Mammary epithelial cell (primary cell): ENCODE measurements around the gene CASR.

Source experiments
- EZH2 ChIP-seq: IDR thresholded peaks from 2 replicates; pipeline ENCODE4 v1.6.1; 2012; ENCODE audit warnings: low read length, inconsistent platforms, borderline replicate concordance
- TF ChIP-seq, protein P1 (sequence below), 2 donors: IDR thresholded peaks in 1 of 2; conservative IDR thresholded peaks in 1 of 2; 2 replicates each; pipeline ENCODE4 v1.5.1; 2011 to 2012; ENCODE audit warnings: inconsistent platforms in 2 of 2, low read length in 2 of 2, mild to moderate bottlenecking in 2 of 2, control low read depth in 1 of 2, low read depth in 1 of 2; ENCODE audit not compliant: insufficient read depth in 1 of 2; ENCODE audit errors: extremely low read depth in 1 of 2

DNA sequence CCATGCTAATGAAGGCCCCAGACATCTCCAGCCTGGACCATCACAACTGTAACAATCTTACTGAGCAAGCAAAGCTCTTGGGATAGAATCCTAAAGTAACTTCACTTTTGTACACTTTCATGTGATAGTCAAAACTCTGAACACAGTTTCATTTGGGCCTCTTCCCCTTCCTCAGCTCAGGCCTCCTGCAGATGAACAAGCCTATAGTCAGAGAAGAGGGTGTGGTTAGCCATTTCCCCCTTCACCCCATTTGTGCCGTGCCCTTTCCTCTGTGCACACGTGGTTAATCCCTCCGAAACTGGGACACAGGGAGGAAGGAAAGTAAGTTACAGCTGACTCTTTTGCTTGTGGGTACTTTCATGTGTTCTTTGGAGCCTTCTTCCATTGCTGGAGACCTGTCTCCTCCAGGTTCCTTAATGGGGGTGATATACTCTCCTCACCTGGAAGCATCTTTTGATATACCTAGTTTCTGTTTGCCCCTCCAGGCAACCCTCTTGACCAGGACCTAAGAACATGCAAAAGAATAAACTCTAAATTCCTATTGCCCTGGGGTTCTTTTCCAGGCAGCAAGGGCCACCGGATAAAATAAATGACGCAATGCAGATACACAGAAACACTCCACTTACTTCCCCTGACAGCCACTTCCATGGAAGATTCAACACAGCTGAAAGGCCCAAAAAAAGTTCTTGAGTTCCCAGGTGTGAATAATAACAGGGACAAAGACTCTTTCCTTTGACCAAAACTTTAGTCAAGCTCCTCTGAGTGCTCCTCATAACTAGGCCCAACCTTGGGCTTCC, 112.0 kb downstream of the CASR start:
- TF ChIP-seq EZH2 = no peak
- TF ChIP-seq, protein P1, sequence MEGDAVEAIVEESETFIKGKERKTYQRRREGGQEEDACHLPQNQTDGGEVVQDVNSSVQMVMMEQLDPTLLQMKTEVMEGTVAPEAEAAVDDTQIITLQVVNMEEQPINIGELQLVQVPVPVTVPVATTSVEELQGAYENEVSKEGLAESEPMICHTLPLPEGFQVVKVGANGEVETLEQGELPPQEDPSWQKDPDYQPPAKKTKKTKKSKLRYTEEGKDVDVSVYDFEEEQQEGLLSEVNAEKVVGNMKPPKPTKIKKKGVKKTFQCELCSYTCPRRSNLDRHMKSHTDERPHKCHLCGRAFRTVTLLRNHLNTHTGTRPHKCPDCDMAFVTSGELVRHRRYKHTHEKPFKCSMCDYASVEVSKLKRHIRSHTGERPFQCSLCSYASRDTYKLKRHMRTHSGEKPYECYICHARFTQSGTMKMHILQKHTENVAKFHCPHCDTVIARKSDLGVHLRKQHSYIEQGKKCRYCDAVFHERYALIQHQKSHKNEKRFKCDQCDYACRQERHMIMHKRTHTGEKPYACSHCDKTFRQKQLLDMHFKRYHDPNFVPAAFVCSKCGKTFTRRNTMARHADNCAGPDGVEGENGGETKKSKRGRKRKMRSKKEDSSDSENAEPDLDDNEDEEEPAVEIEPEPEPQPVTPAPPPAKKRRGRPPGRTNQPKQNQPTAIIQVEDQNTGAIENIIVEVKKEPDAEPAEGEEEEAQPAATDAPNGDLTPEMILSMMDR (conservative IDR thresholded peaks at IDR 0.05 in 1 of 2, IDR thresholded peaks at IDR 0.05 in 1 of 2; ENCODE audit: extremely low read depth in 1 of 2, insufficient read depth in 1 of 2, low read depth in 1 of 2, low read length in 2 of 2) = no peak
